Brain microvascular endothelial cell (primary cell): Measurements from ENCODE around the gene PDE3B.
"Not testable (repeated sequence)": the region's sequence is repeated elsewhere in the genome, so short reads cannot be mapped to it uniquely, and the experiment has no call there.

ENCODE experiments used
- DNase-seq: peaks from one replicate; pipeline ENCODE4 v3.0.0-alpha.2; 2020
- H3K27ac ChIP-seq: fragments of 250-450 bp; sonication (Bioruptor Pico); 2 replicates; pipeline ENCODE4 v1.5.1; 2020; ENCODE audit warnings: mild to moderate bottlenecking, moderate library complexity
- H3K27me3 ChIP-seq: fragments of 250-450 bp; sonication (Bioruptor Pico); replicated peaks from 2 replicates; pipeline ENCODE4 v1.5.1; 2020; ENCODE audit warnings: mild to moderate bottlenecking
- H3K36me3 ChIP-seq: fragments of 250-450 bp; sonication (Bioruptor Pico); replicated peaks from 2 replicates; pipeline ENCODE4 v1.5.1; 2020; ENCODE audit warnings: mild to moderate bottlenecking
- H3K4me3 ChIP-seq: 2 replicates; pipeline ENCODE4 v1.5.1; 2011; ENCODE audit warnings: low read depth, mild to moderate bottlenecking, control low read depth, low read length, moderate library complexity
- in situ Hi-C: cut with HindIII; loops from 2 replicates; pipeline ENCODE4 v1.10.0; 2017; ENCODE audit warnings: low sequenced_read_pairs, low pct_ligation_motif_present
- TF ChIP-seq, protein P1 (sequence below): IDR thresholded peaks from 2 replicates; pipeline ENCODE4 v1.5.1; 2011; ENCODE audit warnings: low read depth, mild to moderate bottlenecking, moderate library complexity, low read length, control low read depth, inconsistent platforms; ENCODE audit errors: missing control alignments

Gene PDE3B

DNA sequence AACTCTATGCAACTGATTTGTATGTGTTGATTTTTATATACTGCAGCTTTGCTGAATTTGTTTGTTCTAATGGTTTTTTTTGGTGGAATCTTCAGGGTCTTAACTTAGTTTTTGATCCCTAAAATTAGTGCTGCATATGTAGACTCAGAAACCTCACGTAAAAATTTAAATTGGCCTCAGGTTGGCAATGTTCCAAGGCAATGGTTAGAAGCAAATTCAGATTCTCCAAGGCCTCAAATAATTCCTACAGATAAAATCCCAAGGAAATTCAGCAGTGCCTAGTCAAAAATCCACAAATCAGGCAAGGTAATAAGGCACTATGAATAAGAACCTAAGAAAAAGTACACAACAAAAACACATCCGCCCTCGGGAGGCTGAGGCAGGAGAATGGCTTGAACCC is 9.5 kb downstream of the PDE3B start:
- Histone ChIP-seq H3K4me3 (no peak overlapping the region), H3K27me3 (no peaks in the 10 kb centered on the region), H3K36me3 (no peaks in the 10 kb centered on the region), H3K27ac (no peak overlapping the region)
- no peak for DNase-seq
- TF ChIP-seq, protein P1, sequence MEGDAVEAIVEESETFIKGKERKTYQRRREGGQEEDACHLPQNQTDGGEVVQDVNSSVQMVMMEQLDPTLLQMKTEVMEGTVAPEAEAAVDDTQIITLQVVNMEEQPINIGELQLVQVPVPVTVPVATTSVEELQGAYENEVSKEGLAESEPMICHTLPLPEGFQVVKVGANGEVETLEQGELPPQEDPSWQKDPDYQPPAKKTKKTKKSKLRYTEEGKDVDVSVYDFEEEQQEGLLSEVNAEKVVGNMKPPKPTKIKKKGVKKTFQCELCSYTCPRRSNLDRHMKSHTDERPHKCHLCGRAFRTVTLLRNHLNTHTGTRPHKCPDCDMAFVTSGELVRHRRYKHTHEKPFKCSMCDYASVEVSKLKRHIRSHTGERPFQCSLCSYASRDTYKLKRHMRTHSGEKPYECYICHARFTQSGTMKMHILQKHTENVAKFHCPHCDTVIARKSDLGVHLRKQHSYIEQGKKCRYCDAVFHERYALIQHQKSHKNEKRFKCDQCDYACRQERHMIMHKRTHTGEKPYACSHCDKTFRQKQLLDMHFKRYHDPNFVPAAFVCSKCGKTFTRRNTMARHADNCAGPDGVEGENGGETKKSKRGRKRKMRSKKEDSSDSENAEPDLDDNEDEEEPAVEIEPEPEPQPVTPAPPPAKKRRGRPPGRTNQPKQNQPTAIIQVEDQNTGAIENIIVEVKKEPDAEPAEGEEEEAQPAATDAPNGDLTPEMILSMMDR = no peak
- in situ Hi-C loops = no loop called here

DNA sequence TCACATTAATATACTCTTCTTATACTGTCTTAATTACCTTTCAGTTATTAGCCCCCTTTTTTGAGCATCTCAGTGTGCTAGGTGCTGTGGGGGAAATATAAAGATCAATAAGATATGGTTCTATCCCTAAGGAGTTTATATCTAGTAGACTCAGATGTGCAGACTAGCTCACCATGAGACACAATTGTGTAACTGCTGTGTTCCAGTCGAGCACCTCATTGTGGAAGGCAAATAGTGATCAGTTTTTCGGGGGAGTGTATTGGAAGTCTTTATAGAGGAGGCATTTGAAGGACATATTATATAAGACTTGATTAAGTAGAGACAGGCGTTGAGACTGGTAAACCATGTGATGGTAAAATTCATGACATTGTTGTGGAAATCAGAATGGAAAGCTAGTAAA is 11.8 kb downstream of the PDE3B start:
- no peaks in the 10 kb centered on the region for H3K36me3 ChIP-seq
- H3K27ac ChIP-seq = no peak overlapping the region
- no peak overlapping the region for H3K4me3 ChIP-seq
- no peak for DNase-seq
- TF ChIP-seq, protein P1 = no peak
- in situ Hi-C loops = no loop called here
- no peaks in the 10 kb centered on the region for H3K27me3 ChIP-seq

DNA sequence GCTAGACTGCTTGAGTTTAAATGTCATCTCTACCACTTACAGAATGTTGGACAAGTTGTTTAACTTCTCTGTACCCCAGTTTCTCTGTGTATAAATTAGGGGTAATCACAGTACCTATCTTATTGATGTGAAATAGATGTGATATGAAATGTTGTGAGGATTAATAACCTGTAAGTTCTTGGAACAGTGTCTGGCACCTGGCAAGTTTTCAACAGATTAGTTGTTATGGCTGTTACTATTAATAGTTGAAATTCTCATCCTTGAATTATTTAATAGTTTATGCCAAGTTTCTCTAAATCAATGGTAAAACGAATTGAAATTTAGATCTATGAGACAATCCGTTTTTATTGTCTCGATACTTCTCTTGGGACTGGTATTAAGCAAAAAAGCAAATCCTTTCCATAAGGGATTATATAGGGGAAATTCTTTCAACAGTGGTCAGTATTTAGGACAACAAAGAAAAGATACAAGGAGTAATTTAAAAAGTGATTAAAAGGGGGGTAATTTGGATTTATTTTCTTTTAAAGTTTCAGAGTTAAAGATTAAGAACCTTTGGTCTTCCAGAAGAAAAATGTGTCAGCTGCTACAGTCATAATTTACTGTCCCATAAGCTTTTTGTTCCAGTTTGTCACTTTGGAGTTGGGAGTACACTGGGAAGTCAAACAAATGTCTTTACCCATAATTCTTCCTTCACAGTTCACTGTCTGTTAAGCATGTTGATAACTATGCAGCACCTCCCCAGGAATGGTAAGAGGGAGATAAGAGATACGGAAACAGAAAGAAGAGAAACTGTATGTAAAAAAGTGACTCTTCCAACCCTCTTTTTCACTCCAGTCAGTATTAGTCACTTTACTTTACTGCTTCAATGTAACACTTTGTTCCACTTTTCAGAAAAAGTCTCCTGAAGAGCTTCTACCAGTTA is 13.2 kb downstream of the PDE3B start:
- no peak overlapping the region for H3K27ac ChIP-seq
- H3K27me3 ChIP-seq = no peaks in the 10 kb centered on the region
- TF ChIP-seq, protein P1 = no peak
- in situ Hi-C loops = no loop called here
- no peak overlapping the region for H3K4me3 ChIP-seq
- H3K36me3 ChIP-seq = no peaks in the 10 kb centered on the region
- DNase-seq = no peak

DNA sequence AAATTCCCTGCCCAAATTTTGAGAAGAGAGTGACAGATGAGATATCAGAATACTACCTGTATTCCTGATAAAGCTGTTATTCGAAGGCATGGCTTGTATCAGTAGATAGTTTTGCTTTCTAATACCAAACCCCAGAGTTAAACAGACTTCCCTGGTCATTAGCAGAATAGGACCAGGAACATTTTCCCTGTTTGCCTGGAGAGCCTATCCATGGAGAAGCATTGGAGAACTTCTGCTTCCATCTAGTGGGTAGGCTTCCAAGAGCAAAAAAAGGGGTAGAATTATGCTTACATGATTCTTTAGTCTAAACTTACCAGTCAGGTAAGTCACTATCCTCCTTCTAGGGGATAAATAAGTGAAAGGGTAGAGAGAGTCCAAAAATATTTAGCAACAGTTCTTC is 14.2 kb downstream of the PDE3B start:
- TF ChIP-seq, protein P1 = no peak
- no peak overlapping the region for H3K4me3 ChIP-seq
- H3K27me3 ChIP-seq = no peaks in the 10 kb centered on the region
- H3K27ac ChIP-seq = no peak overlapping the region
- no peak for DNase-seq
- no peaks in the 10 kb centered on the region for H3K36me3 ChIP-seq
- in situ Hi-C loops = no loop called here

DNA sequence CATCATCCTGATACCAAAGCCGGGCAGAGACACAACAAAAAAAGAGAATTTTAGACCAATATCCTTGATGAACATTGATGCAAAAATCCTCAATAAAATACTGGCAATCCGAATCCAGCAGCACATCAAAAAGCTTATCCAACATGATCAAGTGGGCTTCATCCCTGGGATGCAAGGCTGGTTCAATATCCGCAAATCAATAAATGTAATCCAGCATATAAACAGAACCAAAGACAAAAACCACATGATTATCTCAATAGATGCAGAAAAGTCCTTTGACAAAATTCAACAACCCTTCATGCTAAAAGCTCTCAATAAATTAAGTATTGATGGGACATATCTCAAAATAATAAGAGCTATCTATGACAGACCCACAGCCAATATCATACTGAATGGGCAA is 21.3 kb downstream of the PDE3B start:
- in situ Hi-C loops, H3K27ac ChIP-seq, H3K4me3 ChIP-seq, DNase-seq, H3K36me3 ChIP-seq, H3K27me3 ChIP-seq: not testable (repeated sequence)

DNA sequence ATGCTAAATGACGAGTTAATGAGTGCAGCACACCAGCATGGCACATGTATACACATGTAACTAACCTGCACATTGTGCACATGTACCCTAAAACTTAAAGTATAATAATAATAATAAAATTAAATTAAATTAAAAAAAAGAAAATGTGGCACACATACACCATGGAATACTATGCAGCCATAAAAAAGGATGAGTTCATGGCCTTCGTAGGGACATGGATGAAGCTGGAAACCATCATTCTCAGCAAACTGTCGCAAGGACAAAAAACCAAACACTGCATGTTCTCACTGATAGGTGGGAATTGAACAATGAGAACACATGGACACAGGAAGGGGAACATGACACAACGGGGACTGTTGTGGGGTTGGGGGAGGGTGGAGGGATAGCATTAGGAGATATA is 23.7 kb downstream of the PDE3B start:
- in situ Hi-C loops, H3K4me3 ChIP-seq, H3K36me3 ChIP-seq, H3K27ac ChIP-seq, DNase-seq, H3K27me3 ChIP-seq: not testable (repeated sequence)

DNA sequence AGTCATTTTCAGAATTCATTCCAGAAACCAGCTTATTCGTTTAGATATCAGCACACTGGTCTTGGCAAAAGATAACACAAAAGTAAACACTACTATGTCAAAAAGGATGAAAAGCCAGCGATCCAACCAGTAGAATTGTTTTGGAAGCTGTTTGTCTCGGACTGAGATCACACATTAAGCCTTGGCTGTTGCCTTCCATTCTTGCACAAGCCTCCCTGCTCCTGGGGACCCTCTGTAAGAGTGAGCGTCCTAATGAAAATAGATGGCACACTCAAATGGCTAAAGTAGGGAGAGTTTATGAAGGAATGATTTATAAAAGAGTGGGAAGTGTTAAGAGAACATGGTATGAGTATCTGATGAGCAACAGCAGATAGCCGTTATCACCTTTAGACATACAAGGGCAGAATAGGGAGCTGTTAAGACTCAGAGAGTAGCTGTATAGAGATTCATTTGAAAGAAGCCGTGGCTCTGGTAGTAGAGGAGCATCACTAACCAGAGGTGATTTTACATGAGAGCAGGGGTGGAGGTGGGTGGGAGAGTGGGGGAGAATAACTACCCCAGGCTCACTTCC is 25.2 kb downstream of the PDE3B start:
- TF ChIP-seq, protein P1 = no peak
- Histone ChIP-seq H3K27ac (no peak overlapping the region), H3K27me3 (no peaks in the 10 kb centered on the region), H3K4me3 (no peak overlapping the region), H3K36me3 (no peaks in the 10 kb centered on the region)
- DNase-seq = no peak
- in situ Hi-C loops = no loop called here
